ENCODE measurements around the gene MYNN.

The MYNN gene

DNA sequence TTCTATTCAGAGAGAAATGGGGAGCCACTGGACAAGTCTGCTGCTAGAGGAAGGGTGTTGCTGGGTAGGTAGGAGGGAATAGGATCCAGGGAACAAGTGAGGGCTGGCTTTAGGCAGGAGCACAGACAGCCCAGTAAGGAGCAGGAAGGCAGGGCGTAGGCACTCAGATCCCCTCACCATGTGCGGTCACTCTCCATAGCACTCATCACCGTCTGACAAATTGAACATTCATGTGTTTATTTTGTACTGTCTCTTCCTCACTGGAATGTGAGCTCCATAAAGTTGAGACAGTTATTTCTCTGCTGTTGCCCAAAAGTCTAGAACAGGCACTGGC, 63.7 kb downstream of the MYNN start:
- Histone ChIP-seq H3K27me3 (ENCODE audit: control insufficient read depth, insufficient read depth, low read length) (no peaks in the 10 kb centered on the region), H3K4me2 (ENCODE audit: low read length) (no peak overlapping the region), H3K4me1 (ENCODE audit: control insufficient read depth, insufficient read depth, low read length) (peaks cover 5% of the 10 kb centered on the region), H3K36me3 (ENCODE audit: insufficient read depth, low read length) (no peaks in the 10 kb centered on the region), H3K9me3 (replicated peaks; ENCODE audit: low read length) (no peaks in the 10 kb centered on the region), H3K9ac (ENCODE audit: low read depth, low read length) (no peak overlapping the region), H3K4me3 (ENCODE audit: low read length) (no peak overlapping the region)

DNA sequence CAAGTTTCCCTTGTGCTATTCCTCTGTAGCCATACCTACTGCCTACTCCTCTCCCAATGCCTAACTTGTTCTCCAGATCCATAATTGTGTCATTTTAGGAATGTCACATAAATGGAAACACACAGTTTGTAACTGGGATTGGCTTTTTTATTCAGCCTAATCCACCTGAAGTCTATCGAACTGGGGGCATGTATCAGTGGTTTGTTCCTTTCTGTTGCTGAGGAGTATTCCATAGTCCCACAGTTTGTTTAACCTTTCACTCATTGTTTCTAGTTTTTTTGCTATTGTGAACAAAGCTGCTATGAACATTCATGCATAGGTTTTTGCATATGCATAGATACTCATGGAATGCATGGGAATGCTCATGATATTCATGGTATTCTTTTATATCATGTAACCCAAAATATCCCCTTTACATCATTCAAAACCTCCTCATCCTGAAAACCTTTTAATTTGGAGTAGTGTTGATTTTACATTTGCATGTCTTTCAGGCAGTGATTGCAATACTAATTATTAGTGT, 65.4 kb downstream of the MYNN start:
- H3K4me3 ChIP-seq (ENCODE audit: low read length) = no peak overlapping the region
- H3K4me2 ChIP-seq (ENCODE audit: low read length) = no peak overlapping the region
- H3K27me3 ChIP-seq (ENCODE audit: control insufficient read depth, insufficient read depth, low read length) = no peaks in the 10 kb centered on the region
- H3K9me3 ChIP-seq (replicated peaks; ENCODE audit: low read length) = no peaks in the 10 kb centered on the region
- no peak overlapping the region for H3K9ac ChIP-seq (ENCODE audit: low read depth, low read length)
- peaks cover 5% of the 10 kb centered on the region for H3K4me1 ChIP-seq (ENCODE audit: control insufficient read depth, insufficient read depth, low read length)
- H3K36me3 ChIP-seq (ENCODE audit: insufficient read depth, low read length) = no peaks in the 10 kb centered on the region
